Fibroblast of skin of right quadriceps (primary cell): ENCODE measurements around the gene RDM1.

Experiments
- DNase-seq: peaks from one replicate; pipeline ENCODE4 v3.0.0-alpha.2; 2013

RDM1 gene

DNA sequence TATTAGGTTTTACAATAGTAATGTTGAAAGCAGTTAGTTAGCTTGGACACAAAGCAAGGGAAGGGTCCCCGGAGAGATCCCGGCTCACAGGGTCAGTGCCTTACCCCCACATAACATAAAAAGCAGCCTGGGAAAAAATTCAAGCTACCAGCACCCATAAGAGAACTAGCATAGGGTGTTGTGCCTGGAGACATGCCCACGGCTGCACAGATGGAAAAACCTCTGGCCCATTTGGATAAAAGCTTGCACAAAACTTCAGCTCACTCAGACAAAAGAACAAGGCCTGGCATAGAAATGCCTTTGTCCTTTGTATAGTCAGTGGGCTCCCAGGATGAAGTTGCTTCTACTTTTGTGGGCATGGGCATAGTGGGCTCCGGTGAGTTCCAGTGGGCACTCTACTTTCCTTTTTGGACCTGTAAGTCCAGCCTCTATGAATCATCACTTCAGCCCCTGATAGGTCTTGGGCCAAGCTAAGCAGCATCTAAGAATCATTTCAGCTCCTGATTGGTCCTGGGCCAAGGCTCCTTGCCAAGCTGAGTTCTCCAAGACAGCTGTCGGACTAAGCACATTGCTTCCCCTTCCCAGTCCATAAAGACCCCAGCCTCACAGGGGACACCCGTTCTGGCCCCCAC, 1.3 kb upstream of the RDM1 start:
- DNase-seq = peak; percentile 13

DNA sequence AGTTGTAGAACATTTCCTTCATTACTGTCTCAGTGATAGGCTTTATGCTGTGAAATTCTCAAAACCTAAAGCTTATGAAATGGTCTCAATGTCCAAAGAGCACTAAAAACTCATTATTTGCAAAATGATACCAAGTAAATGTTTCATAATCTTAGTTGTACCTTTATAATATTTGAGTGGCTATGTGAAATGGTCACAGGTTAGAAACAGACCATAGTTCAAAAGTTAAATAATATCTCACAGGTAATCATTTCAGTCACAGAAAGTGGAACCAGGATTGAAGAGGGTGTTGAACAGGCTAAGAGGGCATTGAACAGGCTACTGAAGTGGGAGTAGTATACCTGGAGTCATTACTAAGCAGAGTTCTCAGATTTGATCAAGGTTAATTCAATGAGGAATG, 2.9 kb downstream of the RDM1 start:
- no peak for DNase-seq

DNA sequence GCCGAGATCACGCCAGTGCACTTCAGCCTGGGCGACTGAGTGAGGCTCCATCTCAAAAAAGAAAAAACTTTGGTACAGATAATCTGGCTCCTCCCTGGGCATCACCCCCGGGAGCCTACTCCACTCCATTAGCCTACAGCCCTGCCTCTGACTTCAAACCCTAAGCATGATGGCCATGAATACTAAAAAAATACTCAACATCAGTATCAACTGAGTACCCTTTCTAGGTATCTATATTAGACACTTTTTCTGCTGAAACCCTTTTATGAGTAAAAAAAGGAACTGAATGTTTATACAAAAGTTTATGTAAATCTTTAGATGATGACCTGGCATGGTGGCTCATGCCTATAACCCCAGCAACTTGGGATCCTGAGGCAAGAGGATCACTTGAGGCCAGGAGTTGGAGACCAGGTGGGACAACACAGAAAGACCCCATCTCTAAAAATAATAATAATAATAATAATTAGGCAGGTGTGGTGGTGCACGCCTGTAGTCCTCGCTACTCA, 6.9 kb downstream of the RDM1 start:
- DNase-seq = no peak

DNA sequence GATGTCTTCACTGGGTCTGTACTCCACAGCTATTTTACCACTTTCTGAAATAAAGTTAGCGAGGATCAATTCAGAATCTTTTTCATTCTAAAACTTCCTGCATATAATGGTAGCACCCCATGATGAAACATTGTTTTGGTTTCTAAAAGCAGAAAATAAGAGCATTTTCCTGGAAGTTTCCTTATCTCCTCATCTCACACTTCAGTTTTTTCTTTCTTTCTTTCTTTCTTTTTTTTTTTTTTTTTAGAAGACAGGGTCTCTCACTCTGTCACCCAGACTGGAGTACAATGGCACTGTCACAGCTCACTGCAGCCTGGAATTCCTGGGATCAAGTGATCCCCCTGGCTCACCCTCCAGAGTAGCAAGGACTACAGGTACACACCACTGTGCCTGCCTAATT, 10.3 kb downstream of the RDM1 start:
- no peak for DNase-seq

DNA sequence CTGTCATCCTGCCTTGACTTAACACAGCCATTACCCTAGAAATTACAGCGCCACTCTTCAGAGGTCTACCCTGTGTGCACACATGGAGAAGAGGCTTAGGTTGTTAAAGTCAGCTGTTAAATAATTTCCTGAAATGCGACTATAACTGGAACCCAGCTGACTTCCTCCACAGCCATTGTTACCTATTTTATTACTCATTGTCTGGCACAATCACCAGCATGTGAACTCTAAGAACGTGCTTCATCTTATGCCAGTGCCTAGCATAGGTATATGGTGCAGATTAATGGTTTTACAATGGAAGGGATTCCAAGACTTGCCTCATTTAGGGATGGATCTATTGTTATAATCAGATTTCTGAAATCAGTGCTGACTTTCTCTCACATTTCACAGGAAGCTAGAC, 11.9 kb downstream of the RDM1 start:
- no peak for DNase-seq

DNA sequence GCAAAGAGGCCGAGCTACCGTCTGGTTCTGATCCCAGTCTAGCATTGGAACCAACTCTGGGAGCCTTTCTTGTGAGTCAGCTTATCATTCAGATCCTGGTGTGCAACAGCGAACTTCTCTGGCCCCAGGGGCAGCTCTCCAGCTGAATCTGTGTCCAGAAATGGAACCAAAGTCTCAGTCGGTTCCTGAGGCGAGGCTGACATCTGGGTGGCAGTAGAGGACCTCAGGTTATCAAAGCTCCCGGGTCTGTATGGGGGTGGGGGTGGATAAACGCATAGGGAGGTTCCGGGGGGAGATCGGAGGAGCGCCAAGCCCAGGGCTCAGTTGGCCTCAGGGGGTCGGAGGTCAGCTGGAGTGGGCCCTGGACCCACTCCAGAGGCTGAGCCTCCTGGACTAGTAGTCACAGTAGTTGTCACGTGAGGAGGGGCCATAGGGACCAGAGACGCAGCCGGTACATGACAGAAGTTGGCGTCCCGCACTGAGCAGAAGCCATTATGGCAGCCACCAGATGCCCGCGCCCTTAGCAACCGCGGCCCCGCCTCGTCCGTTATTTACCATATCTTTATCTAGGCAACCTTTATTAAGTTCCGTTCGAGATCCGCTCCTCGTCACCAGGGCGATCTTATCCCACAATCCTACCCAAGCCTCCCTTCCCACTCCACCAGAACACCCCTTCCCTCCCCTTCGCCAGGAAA, 12.9 kb downstream of the RDM1 start:
- no peak for DNase-seq

DNA sequence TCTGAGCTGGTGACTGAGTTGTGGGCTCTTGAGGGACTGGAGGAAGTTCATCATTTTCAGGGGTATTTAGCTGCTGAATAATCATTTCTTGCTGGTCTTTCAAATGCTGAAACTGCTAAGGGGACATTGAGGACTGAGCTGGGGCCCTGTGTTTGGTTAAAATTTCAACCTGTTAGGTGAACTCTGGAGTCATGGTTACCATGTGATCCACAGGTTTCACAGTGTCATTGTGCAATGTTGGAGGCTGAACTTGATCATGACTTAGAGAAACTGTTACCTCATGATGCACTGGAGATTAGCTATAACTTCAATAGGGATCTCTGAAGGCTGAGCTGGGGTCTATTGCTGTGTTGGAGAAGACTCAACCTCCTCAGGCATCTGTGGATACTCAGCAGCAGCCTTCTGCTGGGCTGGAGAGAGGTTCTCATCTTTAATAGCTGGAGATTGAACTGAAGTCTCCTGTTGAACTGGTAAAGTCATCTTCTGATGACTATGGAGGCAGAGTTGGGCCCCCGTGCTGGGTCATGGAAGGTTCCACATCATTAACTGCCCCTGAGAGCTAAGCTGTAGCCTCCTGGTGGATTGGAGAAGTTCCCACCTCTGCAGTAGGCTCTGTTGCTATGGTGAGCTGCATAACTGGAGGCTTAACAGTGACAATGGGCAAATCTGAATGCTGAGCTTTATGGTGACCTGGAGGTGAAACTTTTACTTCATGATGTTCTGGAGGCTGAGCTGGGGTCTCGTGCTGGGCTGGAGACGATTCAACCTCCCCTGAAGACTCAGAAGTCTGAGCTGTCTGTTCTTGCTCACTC, 15.2 kb downstream of the RDM1 start:
- DNase-seq = no peak

DNA sequence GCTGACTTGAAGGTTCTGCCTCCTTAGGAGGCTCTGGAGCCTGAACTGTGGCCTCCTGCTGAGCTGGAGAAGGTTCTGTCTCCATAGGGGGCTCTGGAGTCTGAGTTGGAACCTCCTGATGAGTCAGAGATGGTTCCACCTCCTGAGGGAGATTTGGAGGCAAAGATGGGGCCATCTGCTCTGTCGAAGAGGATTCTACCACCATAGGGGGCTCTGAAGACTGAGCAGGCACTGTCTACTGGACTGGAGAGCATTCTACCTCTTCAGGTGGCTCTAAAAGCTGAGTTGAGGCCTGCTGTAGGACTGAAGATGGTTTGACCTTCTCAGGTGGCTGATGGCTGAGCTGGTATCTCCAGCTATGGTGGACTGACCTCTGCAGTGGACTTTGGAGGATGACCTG, 16.2 kb downstream of the RDM1 start:
- DNase-seq = no peak

DNA sequence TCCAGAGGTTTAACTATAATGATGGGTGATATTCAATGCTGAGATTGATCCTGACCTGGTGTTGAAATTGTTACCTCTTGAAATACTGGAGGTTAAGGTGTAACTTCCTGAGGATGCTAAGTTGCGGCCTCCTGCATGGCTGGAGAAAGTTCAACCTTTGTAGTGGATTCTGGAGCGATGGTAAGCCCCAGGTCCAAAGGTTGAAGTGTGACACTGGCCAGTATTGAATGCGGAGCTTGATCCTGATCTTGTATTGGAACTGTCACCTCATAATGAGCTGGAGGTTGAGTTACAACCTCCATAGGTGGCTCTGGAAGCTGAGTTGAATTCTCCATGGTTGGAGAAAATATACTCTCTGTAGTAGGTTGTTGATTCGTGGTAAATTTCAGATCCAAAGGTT, 17.0 kb downstream of the RDM1 start:
- DNase-seq = no peak

- DNase-seq = no peak
These were observed 17.6 kb downstream of the RDM1 start for GRCh38 chr17:35912942-35913341.

DNA sequence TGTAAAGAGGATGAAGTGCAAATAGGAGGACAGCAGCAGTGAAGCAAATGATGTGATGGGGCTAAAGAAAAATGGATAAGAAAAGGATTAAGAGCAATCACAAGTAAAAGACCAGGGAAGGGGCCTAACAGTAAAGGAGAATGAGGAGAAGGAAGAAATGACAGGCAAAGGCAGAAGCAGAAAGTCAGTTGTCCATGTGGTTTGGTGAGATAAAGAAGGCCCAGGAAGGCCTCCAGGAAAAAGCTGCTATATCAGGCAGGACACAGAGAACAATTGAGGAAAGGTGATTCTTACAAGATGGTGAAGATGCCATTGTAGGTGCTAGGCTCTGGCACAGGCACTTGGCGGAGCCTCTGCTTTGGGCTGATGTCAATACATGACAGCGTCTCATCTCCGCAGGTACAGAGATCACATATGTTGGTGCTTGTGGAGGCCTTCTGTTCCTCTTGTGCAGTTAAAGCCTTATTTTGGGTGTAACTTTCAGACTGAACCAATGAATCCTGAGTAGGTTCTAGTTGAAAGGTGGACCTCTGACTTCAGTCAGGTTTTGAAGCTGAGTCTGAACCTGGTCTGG, 18.1 kb downstream of the RDM1 start:
- no peak for DNase-seq

GRCh38 chr17:35909408-35909807, 21.2 kb downstream of the RDM1 start:
- no peak for DNase-seq

GRCh38 chr17:35907691-35908090, 22.9 kb downstream of the RDM1 start:
- no peak for DNase-seq

GRCh38 chr17:35906926-35907637, 23.5 kb downstream of the RDM1 start:
- no peak for DNase-seq

GRCh38 chr17:35906191-35906925, 24.2 kb downstream of the RDM1 start:
- no peak for DNase-seq

DNA sequence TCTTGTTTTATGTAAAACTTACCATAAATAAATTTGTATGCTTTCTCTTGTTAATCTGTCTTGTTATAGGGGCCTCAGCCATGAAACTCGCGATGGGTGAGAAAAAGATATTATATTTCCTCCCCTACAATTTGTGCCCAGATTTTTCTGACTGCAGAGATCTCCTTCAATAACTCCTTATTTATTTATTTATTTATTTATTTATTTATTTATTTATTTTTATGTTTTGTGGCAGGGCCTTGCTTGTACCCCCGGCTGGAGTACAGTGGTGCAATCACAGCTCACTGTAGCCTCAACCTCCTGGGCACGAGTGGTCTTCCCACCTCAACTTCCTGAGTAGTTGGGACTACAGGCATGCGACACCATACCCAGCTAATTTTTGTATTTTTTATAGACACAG, 27.1 kb downstream of the RDM1 start:
- DNase-seq = no peak

- no peak for DNase-seq
These were observed 28.9 kb downstream of the RDM1 start for GRCh38 chr17:35901631-35902175.

DNA sequence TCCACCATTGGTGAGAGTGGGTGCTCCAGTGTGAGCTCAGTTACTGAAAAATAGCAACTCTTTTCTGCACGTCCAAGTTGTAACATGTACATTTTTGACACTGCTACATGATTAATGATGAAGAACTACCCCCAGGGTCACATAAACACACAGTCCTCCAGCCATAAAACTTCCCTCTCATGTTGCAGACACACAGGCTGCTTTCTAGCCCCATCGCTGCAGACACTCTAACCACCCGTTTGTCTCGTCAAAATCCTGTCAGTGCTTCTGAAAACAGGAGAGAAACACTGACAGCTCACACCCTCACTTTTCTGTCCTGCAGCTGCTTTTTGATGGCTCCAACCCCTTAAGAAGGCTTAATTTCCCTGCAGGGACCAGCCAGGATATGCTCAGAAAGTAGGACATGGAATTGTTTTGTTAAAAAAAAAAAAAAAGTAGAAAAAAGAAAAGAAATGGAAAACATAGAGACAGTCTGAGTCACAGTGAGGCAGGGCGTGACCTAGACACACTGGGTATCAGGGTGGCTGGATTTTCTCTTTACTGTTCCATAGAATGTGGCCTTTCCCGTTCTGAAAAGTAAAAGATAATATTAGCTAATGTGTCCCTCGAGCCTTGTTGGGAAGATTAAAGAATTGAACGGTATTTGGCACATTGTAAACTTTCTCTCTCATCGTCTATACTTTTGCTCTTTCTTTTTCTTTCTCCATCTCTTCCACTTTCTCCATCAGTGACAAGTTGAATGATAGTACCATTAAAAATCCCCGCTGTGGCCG, 29.7 kb downstream of the RDM1 start:
- DNase-seq = peak; percentile 8

GRCh38 chr17:35900280-35900679, 30.3 kb downstream of the RDM1 start:
- DNase-seq = no peak

DNA sequence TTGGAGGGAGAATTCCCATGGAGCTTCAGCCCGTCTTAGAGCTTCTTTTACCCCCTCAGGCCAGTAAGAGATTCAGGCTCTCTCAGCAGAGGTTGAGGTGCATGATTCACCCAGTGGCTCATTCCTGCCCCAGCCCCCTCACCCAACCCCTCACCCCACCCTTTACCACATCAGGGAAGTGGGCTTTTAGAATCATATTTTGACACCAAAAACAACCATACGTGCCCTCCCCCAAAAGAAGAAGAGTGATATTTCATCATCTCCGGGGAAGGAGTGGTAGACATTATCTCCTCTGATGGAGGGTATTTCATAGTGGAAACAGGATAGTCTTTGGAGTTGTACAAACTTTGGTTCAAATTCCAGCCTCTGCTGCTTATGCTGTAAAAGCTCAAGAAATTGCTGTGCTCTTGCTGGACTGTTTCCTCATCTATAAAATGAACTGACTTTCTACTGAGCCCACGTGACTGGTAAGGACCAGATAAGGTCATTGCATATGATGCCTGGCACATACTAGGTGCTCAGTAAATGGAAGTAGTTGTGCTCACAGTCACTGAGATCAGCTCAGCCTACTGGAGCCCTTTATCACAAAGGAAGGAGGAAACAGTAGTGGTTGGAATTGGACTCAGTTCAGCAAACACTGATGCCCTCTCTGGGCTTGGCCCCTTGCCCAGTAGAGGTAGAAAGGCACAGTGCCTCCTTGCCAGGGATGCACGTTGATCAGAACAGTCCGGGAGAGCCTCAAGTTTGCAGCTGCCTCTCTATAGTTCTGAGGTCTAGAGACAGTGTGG, 32.1 kb downstream of the RDM1 start:
- no peak for DNase-seq
